ENCODE data around the gene AKIRIN1. TPM values are rescaled to one million over a fixed set of nuclear protein-coding genes. Genes with fewer than 3 reads are reported as not detected.

The AKIRIN1 gene
- 41.5 to 48.9 TPM (median 44.0 TPM) in 5 replicates for total RNA-seq (2022; extraction: Qiagen RNA extraction; ENCODE audit: low read depth)

GRCh38 chr1:38990738-38991637, at the start of gene AKIRIN1:
Gene AKIRIN1 (plus strand): TSS chr1:38991276. CDS start chr1:38991381, 105 bp downstream.

GRCh38 chr1:38941527-38942019, 49.5 kb upstream of the AKIRIN1 start, which contains the start of gene RHBDL2:
Gene RHBDL2 (minus strand): TSS chr1:38941830. CDS start chr1:38919212, 22,618 bp downstream.

GRCh38 chr1:39026051-39026865, 35.2 kb downstream of the AKIRIN1 start, which contains the start of gene NDUFS5:
Gene NDUFS5 (plus strand): TSS chr1:39026350. CDS start chr1:39028725, 2,375 bp downstream.

Other genes with a start within 250 kb of the AKIRIN1 start
- 24.9 to 29.5 TPM (median 28.6 TPM) in 5 replicates for gene RRAGC, start 131.5 kb upstream of the AKIRIN1 start, total RNA-seq (2022; extraction: Qiagen RNA extraction; ENCODE audit: low read depth)
- 15.9 to 25.9 TPM (median 20.9 TPM) in 5 replicates for gene MYCBP, start 117.9 kb upstream of the AKIRIN1 start, total RNA-seq (2022; extraction: Qiagen RNA extraction; ENCODE audit: low read depth)
- 0.05 to 0.09 TPM (median 0.08 TPM) in 3 of 5 replicates, not detected in the others for gene GJA9, start 109.7 kb upstream of the AKIRIN1 start, total RNA-seq (2022; extraction: Qiagen RNA extraction; ENCODE audit: low read depth)
- gene RHBDL2, start 49.4 kb upstream of the AKIRIN1 start, total RNA-seq (2022; extraction: Qiagen RNA extraction; ENCODE audit: low read depth) = 1.8 to 2.7 TPM (median 2.2 TPM) in 5 replicates
- 391 to 529 TPM (median 406 TPM) in 5 replicates for gene NDUFS5, start 35.1 kb downstream of the AKIRIN1 start, total RNA-seq (2022; extraction: Qiagen RNA extraction; ENCODE audit: low read depth)
- gene MACF1, start 213.4 kb downstream of the AKIRIN1 start, total RNA-seq (2022; extraction: Qiagen RNA extraction; ENCODE audit: low read depth) = 51.5 to 61.3 TPM (median 56.9 TPM) in 5 replicates